ENCODE data around the gene ARID1B.

ARID1B gene

GRCh38 chr6:156793200-156793599 lies 16.0 kb downstream of the ARID1B start:
- 0 out of 2 replicates have a peak, but pooled peaks cover 3% of the 10 kb centered on the region for H4K20me1 ChIP-seq (ENCODE audit: insufficient read depth, low read length)
- H3K4me3 ChIP-seq (ENCODE audit: low read depth, low read length, poor library complexity, severe bottlenecking) = no peak overlapping the region
- H3K9me2 ChIP-seq (ENCODE audit: low read depth, low read length) = no peaks in the 10 kb centered on the region
- H2AFZ ChIP-seq (ENCODE audit: low read length) = no peak overlapping the region
- TF ChIP-seq EZH2 (IDR thresholded peaks at IDR 0.05; ENCODE audit: borderline replicate concordance, low read length) (no peak), CTCF (IDR thresholded peaks at IDR 0.05; ENCODE audit: low read length) (no peak)
- H3K9me3 ChIP-seq (ENCODE audit: low read length) = no peaks in the 10 kb centered on the region
- peaks cover 81% of the 10 kb centered on the region for H3K4me1 ChIP-seq (ENCODE audit: insufficient read depth, low read length, severe bottlenecking)
- no peaks in the 10 kb centered on the region for H3F3A ChIP-seq (ENCODE audit: insufficient read depth, low read length)
- no peaks in the 10 kb centered on the region for H3K27me3 ChIP-seq (ENCODE audit: insufficient read depth, low read length)
- no peak overlapping the region for H3K9ac ChIP-seq (ENCODE audit: low read length)
- H3K36me3 ChIP-seq (ENCODE audit: insufficient read depth, low read length) = no peaks in the 10 kb centered on the region
- H3K4me2 ChIP-seq (ENCODE audit: low read length) = no peak overlapping the region; the same call in 1 of the 2 replicates
- H3K27ac ChIP-seq (ENCODE audit: low read depth, low read length, poor library complexity, severe bottlenecking) = peak overlapping the region; percentile 7
- H3K79me2 ChIP-seq (ENCODE audit: insufficient read depth, low read length) = peaks cover 98% of the 10 kb centered on the region

GRCh38 chr6:156794546-156795354 lies 17.6 kb downstream of the ARID1B start:
- Histone ChIP-seq H4K20me1 (ENCODE audit: insufficient read depth, low read length) (no peaks in the 10 kb centered on the region), H3K4me2 (ENCODE audit: low read length) (peak overlapping the region; percentile 35; the same call in 1 of the 2 replicates), H3F3A (ENCODE audit: insufficient read depth, low read length) (no peaks in the 10 kb centered on the region), H3K36me3 (ENCODE audit: insufficient read depth, low read length) (peaks cover 7% of the 10 kb centered on the region; the same call in 1 of the 2 replicates), H3K27me3 (ENCODE audit: insufficient read depth, low read length) (no peaks in the 10 kb centered on the region), H2AFZ (ENCODE audit: low read length) (no peak overlapping the region), H3K9me3 (ENCODE audit: low read length) (no peaks in the 10 kb centered on the region), H3K79me2 (ENCODE audit: insufficient read depth, low read length) (peaks cover 98% of the 10 kb centered on the region), H3K9me2 (ENCODE audit: low read depth, low read length) (no peaks in the 10 kb centered on the region), H3K4me1 (ENCODE audit: insufficient read depth, low read length, severe bottlenecking) (peaks cover 66% of the 10 kb centered on the region), H3K9ac (ENCODE audit: low read length) (peak overlapping the region; percentile 6; the same call in 1 of the 2 replicates), H3K27ac (ENCODE audit: low read depth, low read length, poor library complexity, severe bottlenecking) (peak overlapping the region; percentile 42), H3K4me3 (ENCODE audit: low read depth, low read length, poor library complexity, severe bottlenecking) (no peak overlapping the region)
- TF ChIP-seq EZH2 (IDR thresholded peaks at IDR 0.05; ENCODE audit: borderline replicate concordance, low read length) = no peak
- TF ChIP-seq CTCF (IDR thresholded peaks at IDR 0.05; ENCODE audit: low read length) = no peak

GRCh38 chr6:156795825-156796224 lies 18.6 kb downstream of the ARID1B start:
- H2AFZ ChIP-seq (ENCODE audit: low read length) = no peak overlapping the region
- no peak overlapping the region for H3K4me3 ChIP-seq (ENCODE audit: low read depth, low read length, poor library complexity, severe bottlenecking)
- H3K4me2 ChIP-seq (ENCODE audit: low read length) = no peak overlapping the region
- H3K9ac ChIP-seq (ENCODE audit: low read length) = no peak overlapping the region
- no peaks in the 10 kb centered on the region for H3K27me3 ChIP-seq (ENCODE audit: insufficient read depth, low read length)
- H3F3A ChIP-seq (ENCODE audit: insufficient read depth, low read length) = no peaks in the 10 kb centered on the region
- no peaks in the 10 kb centered on the region for H4K20me1 ChIP-seq (ENCODE audit: insufficient read depth, low read length)
- peak overlapping the region; percentile 42 for H3K27ac ChIP-seq (ENCODE audit: low read depth, low read length, poor library complexity, severe bottlenecking)
- no peaks in the 10 kb centered on the region for H3K9me3 ChIP-seq (ENCODE audit: low read length)
- TF ChIP-seq EZH2 (IDR thresholded peaks at IDR 0.05; ENCODE audit: borderline replicate concordance, low read length) (no peak), CTCF (IDR thresholded peaks at IDR 0.05; ENCODE audit: low read length) (no peak)
- H3K9me2 ChIP-seq (ENCODE audit: low read depth, low read length) = no peaks in the 10 kb centered on the region
- peaks cover 98% of the 10 kb centered on the region for H3K79me2 ChIP-seq (ENCODE audit: insufficient read depth, low read length)
- H3K4me1 ChIP-seq (ENCODE audit: insufficient read depth, low read length, severe bottlenecking) = peaks cover 59% of the 10 kb centered on the region
- peaks cover 10% of the 10 kb centered on the region; the same call in 1 of the 2 replicates for H3K36me3 ChIP-seq (ENCODE audit: insufficient read depth, low read length)

Measured in OCI-LY1 (cell line).